GF-D8 (cell line): ENCODE results near the gene ZDHHC6.
"Not testable (repeated sequence)": the region's sequence is repeated elsewhere in the genome, so short reads cannot be mapped to it uniquely, and the experiment has no call there.

Source experiments
- DNase-seq: peaks from one replicate; lab custom pipeline; 2025; lab: John Stamatoyannopoulos, UW

ZDHHC6 gene

DNA sequence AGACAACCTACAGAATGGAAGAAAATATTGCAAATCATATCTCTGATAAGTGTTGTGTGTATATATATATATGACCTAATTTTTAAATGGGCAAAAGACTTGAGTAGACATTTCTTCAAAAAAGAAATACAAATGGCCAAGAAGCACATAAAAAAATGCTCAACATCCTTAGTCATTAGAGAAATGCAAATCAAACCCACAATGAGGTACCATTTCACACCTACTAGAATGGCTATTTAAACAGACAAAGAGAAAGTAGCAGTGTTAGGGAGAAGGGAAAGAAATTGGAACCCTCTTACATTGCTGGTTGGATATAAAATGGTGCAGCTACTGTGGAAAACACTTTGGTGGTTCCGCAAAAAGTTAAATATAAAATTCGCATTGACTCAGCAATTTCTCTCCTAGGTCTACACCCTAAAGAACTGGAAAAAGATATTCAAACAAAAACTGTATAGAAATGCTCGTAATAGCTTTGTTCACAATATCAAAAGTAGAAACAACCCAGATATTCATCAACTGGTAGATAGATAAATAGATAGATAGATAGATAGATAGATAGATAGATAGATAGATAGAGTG is 56.5 kb downstream of the ZDHHC6 start:
- DNase-seq: no peak

DNA sequence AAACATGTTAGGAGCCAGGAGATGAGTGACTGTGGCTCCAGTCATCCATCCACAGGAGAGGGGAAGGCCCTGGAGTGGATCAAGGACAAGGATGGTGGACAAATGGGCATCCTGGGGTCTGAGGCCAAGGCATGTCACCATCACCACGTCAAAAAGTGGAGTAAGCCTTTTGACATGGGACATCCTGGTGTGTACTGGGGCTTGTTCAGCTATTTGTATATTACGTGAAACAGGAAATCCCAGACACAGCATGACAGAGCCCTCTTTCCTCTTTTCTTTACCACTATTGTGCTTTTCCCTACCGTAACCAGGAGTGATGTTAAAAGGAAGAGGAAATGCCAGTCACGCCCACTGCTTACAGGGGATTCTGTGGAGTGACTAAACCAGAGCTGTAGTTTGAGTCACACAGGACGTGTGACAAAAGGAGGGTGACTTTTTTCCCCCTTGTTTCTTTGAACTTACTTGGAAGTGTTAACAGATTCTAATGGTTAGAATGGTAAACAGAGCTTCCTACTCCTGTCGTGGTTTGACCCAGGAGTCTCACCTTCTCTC is 57.4 kb downstream of the ZDHHC6 start:
- peak; percentile 45 for DNase-seq

DNA sequence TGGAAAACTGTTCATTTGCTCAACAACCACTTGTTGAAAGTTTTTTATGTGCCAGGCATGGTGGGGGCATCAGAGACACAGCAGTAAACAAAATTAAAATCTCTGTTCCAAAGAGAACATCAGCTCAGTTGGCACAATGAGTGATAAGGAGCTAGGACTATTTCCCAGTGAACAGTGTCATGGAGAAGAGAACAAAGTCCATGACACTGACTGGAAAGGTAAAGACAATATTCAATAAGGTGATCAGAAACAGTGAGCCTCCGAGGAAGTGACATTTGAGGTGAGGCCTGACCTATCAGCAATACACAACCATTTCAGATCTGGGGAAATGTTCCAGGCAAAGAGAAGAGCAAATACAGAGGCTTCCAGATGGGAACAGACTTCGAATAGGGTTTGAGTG is 58.2 kb downstream of the ZDHHC6 start:
- no peak for DNase-seq

DNA sequence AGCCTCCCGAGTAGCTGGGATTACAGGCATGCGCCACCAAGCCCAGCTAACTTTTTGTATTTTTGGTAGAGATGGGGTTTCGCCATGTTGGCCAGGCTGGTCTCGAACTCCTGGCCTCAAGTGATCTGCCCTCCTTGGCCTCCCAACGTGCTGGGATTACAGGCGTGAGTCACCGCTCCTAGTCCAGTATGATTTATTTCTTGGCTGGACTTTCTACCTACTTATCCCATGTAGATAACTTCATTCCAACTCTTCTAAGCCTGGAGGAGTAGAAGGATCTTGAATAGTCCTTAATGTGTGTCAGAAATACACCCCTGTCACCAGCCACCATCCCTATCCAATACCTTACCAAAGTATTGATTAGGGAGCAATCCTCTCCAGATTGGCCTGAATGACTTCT is 58.7 kb downstream of the ZDHHC6 start:
- not testable (repeated sequence) for DNase-seq

DNA sequence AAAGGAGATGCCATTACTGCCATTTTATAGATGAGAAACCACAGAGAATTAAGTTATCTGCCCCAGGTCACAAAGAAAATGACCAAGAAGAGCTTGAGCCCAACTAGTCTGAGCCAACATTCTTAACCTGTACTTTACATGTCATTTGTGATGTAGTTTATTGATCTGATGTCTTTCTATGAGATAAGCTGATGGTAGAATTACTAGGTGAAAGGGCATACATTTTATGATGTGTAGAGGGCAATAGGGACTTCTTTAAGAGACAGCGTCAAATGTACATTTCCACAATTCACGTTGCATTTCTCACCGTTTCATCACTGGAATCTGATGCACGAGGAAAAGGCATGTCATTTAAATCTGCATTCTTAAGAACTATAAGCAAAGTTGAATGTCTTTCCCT is 61.5 kb downstream of the ZDHHC6 start:
- DNase-seq: no peak

DNA sequence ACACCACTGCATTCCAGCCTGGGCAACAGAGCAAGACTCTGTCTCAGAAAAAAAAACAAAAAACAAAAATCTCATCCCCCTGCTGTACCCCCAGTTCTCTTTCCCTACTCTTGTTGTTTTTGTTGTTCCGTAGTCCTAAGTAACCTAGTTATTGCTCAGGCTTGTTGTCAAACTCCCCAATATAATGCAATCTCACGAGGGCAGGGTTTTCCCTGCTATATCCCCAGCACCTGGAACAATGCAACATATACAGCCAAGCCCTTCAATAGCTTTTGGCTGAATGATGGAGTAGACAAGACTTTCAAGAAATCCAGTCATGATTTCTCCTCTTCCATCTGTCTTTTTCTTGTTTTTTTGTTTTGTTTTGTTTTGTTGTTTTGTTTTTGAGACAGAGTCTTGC is 62.6 kb downstream of the ZDHHC6 start:
- no peak for DNase-seq

DNA sequence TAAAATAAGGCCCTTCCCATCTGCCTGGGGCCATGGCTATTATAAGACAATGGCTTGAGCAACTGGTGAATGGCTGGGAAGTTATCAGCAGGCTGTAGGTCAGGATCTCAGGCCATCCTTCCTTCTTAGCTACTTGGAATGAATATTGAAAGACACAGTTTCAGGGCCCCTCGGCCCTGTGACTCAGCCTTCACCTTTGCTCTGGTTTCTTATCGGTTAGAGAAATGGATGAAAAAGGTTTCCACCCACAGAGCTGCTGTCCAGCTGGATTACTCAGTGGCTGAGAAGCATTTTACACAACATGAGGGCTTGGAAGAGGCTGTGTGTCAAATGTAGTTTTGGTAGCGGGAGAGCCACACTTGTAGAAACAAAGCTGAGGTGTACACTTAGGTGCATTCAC is 63.4 kb downstream of the ZDHHC6 start:
- DNase-seq: no peak

DNA sequence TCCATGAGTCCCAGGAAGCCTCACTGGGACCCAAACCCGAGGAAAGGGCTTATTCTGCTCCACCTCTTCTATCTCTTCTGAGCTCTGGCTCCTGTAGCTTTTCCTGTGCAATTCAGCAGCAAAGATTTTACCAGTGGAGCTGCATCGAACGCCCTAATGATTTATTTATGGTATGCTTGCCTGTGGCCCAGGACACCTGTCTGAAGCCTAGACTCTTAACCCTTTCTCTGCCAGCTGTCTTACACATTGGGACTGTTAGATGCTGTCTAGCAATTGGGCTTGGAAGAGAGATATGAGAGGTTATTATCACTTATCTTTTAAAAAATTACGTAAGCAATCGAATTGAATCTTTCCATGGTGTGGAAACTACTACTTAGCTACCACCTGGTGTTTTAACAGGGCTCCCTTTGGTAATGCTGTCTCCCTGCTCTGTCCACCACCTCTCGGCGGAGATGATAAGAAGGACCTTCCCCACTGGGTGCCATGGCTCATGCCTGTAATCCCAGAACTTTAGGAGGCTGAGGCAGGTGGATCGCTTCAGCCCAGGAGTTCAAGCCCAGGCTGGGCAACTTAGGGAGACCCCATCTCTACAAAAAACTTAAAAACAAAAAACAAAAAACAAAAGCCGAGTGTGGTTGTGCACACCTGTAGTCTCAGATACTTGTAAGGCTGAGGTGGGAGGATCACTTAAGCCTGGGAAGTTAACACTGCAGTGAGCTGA is 64.0 kb downstream of the ZDHHC6 start:
- no peak for DNase-seq
